GM21786 (cell line): ENCODE measurements around the gene RNF207.

Source experiments
- ATAC-seq: cut with Tn5 transposase; IDR thresholded peaks from one replicate; pipeline ENCODE4 v1.9.1; 2021; ENCODE audit not compliant: unreplicated experiment

Gene RNF207

DNA sequence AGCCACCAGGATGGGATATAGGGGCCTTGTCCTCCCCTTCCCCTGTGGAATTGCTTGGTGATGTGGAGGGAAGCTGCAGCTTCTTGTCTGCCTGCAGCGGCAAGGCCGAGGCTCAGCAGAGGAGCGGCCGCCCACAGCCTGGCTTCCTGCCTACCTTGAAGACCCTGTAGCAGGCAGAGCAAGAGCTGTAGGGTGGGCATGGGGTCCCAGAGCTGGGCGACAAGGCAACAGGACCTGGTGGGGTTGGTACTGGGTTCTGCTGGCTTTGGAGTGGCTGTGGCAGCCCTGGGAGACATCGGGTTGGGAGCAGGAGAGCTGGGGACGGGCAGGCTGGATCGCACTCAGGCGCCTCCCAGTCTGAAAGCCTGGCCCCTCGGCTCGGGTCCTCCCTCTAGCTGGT lies 60.7 kb downstream of the RNF207 start:
- no peak for ATAC-seq

- no peak for ATAC-seq
These were observed 61.9 kb downstream of the RNF207 start for GRCh38 chr1:6267686-6268322.

- no peak for ATAC-seq
These were observed 62.5 kb downstream of the RNF207 start for GRCh38 chr1:6268415-6268814.

GRCh38 chr1:6269296-6269695 lies 63.4 kb downstream of the RNF207 start:
- no peak for ATAC-seq

- no peak for ATAC-seq
These were observed 63.9 kb downstream of the RNF207 start for GRCh38 chr1:6269720-6270400.

DNA sequence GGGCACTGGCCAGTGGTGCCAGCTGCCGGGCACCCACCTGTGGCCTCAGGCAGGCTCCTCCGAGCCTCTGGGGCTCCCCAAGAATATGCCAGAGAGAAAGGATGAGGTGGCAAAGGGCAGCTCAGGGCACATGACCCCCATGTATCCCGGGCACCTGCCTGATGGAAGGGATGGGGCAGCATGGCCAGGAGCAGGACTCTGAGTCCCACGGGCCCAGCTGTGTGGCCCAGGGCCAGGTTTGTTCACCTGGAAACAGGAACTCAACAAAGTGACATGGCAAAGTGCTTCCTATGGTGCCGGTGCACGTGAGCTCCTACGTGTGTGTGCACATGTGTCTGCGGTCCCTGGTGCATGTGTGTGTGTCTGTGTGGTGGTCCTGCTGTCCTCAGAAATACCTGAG lies 64.5 kb downstream of the RNF207 start:
- ATAC-seq, result no peak
